Testis (tissue), 3 donors: ENCODE measurements around the gene CCR8. TPM values are rescaled to one million over a fixed set of nuclear protein-coding genes. Genes with fewer than 3 reads are reported as not detected.

Experiments used
- DNase-seq: peaks from one replicate; pipeline ENCODE4 v3.0.0-alpha.2; 2019
- H3K27ac ChIP-seq, 2 donors: fragments of 200-600 bp; sonication (generic); one replicate each; pipeline ENCODE4 v1.5.1; 2019
- H3K27me3 ChIP-seq: fragments of 200-600 bp; sonication (generic); one replicate; pipeline ENCODE4 v1.5.1; 2019
- H3K36me3 ChIP-seq: fragments of 200-600 bp; sonication (generic); one replicate; pipeline ENCODE4 v1.5.1; 2017; ENCODE audit warnings: low read depth; ENCODE audit errors: missing control alignments
- H3K4me1 ChIP-seq: fragments of 200-600 bp; sonication (generic); one replicate; pipeline ENCODE4 v1.5.1; 2019
- H3K4me3 ChIP-seq, 2 donors: fragments of 200-600 bp; sonication (generic); one replicate each; pipeline ENCODE4 v1.5.1; 2017 to 2019
- H3K9me3 ChIP-seq: fragments of 200-600 bp; sonication (generic); one replicate; pipeline ENCODE4 v1.5.1; 2017
- CTCF ChIP-seq, 3 experiments: fragments of 450-650 bp in 2 of 3; fragments of 200-600 bp in 1 of 3; sonication (generic) in 1 of 3; IDR thresholded peaks; one replicate each; pipeline ENCODE4 v1.5.1; 2016 to 2019; ENCODE audit warnings: antibody characterized with exemption in 3 of 3, mild to moderate bottlenecking in 2 of 3, moderate library complexity in 1 of 3
- POLR2A ChIP-seq: fragments of 450-650 bp; IDR thresholded peaks from one replicate; pipeline ENCODE4 v1.6.1; 2017; ENCODE audit warnings: antibody characterized with exemption, mild to moderate bottlenecking, moderate library complexity
- WGBS, 2 donors: methylation state at CpG; one replicate each; pipeline ENCODE4 v1.1.5; 2018; 5-methylcytosine and 5-hydroxymethylcytosine counted together
- intact Hi-C: fragments of 100-400 bp; cut with DNase I; formaldehyde crosslinking; loops from one replicate; pipeline ENCODE4 v1.15.1; 2023; ENCODE audit warnings: low total_unique reads
- polyA plus RNA-seq: library from polyadenylated mRNA; stranded (reverse); fragments of 350-450 nt; fragmentation: Illumina TruSeq; extraction: RNeasy Lipid Tissue Mini Kit (QIAGEN cat#74804); gene quantifications from one replicate; pipeline ENCODE4 v1.2.3, GENCODE V29; 2014; ENCODE audit warnings: low read depth, low replicate concordance; ENCODE audit not compliant: insufficient read depth
- total RNA-seq, 2 donors: library from RNA; depleted of rRNA; stranded (reverse); fragments of >200 nt; gene quantifications; one replicate each; pipeline ENCODE4 v1.2.3, GENCODE V29; 2016

CCR8 gene
- total and polyA plus RNA-seq, 3 donors from 2014 or later: not detected

- Histone ChIP-seq H3K27me3 (no peaks in the 10 kb centered on the region), H3K9me3 (no peaks in the 10 kb centered on the region), H3K4me1 (peaks cover 4% of the 10 kb centered on the region), H3K27ac (no peak overlapping the region), H3K4me3 (no peak overlapping the region), H3K36me3 (no peaks in the 10 kb centered on the region)
- WGBS, 2 donors: 62 to 66% methylated on average over 5 of the region's 5 CpGs
- TF ChIP-seq POLR2A (no peak), CTCF (IDR thresholded peaks at IDR 0.05) (no peak)
- intact Hi-C loops: no loop called here
- no peak for DNase-seq
Observed at GRCh38 chr3:39376959-39377634, 47.6 kb downstream of the CCR8 start.

DNA sequence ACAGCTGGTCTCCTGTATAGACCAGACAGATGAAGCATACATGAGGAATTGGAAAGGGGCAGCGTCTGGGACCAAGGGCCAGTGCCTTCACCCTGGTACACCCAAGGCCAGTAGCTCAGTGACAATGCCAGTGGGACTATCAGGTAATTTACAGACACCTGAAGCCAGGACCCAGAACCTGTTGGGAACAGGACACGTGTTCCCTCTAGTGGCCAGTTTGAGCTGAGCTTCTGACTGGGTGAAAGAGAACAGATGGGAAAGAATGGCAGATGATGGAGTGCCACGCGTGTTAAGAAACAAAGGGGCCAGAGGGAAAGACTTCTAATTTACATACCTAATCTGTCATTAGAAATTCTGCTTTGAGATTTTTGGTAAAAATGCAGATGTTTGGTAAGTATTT is 48.6 kb downstream of the CCR8 start:
- Histone ChIP-seq H3K27ac (no peak overlapping the region), H3K27me3 (no peaks in the 10 kb centered on the region), H3K9me3 (no peaks in the 10 kb centered on the region), H3K4me1 (peaks cover 10% of the 10 kb centered on the region), H3K4me3 (no peak overlapping the region), H3K36me3 (no peaks in the 10 kb centered on the region)
- intact Hi-C loops: no loop called here
- no peak for TF ChIP-seq POLR2A
- TF ChIP-seq CTCF (IDR thresholded peaks at IDR 0.05): peak in 2 of 3 experiments; percentile 38 to 54
- DNase-seq: peak; percentile 71
- WGBS, 2 donors: 44 to 57% methylated on average over 4 of the region's 4 CpGs

- H3K9me3 ChIP-seq: no peaks in the 10 kb centered on the region
- TF ChIP-seq CTCF (IDR thresholded peaks at IDR 0.05) (no peak), POLR2A (no peak)
- DNase-seq: no peak
- 88 to 95% methylated on average over 10 of the region's 10 CpGs for WGBS, 2 donors
- H3K4me1 ChIP-seq: peaks cover 10% of the 10 kb centered on the region
- no peak overlapping the region for H3K4me3 ChIP-seq
- no peaks in the 10 kb centered on the region for H3K36me3 ChIP-seq
- intact Hi-C loops: no loop called here
- H3K27me3 ChIP-seq: no peaks in the 10 kb centered on the region
- no peak overlapping the region for H3K27ac ChIP-seq
Observed at GRCh38 chr3:39378957-39379777, 49.7 kb downstream of the CCR8 start.

GRCh38 chr3:39379778-39380155 is 50.3 kb downstream of the CCR8 start:
- TF ChIP-seq POLR2A (no peak), CTCF (IDR thresholded peaks at IDR 0.05) (no peak)
- WGBS, 2 donors: 93 to 99% methylated on average over 5 of the region's 5 CpGs
- Histone ChIP-seq H3K9me3 (no peaks in the 10 kb centered on the region), H3K4me1 (peaks cover 10% of the 10 kb centered on the region), H3K36me3 (no peaks in the 10 kb centered on the region), H3K27me3 (no peaks in the 10 kb centered on the region), H3K4me3 (no peak overlapping the region), H3K27ac (no peak overlapping the region)
- intact Hi-C loops: no loop called here
- no peak for DNase-seq
